Thyroid gland (tissue), 4 donors: ENCODE results near the gene FSIP1.

ENCODE experiments used
- CTCF ChIP-seq, 6 experiments: fragments of 200-600 bp in 3 of 6; fragments of 450-650 bp in 3 of 6; sonication (generic) in 3 of 6; IDR thresholded peaks; one replicate each; pipeline ENCODE4 v1.5.1; 2016 to 2019; ENCODE audit warnings: antibody characterized with exemption in 6 of 6, mild to moderate bottlenecking in 2 of 6, inconsistent platforms in 1 of 6, moderate library complexity in 1 of 6
- POLR2A ChIP-seq, 2 donors: fragments of 450-650 bp; IDR thresholded peaks; one replicate each; pipeline ENCODE4 v1.6.1; 2017; ENCODE audit warnings: antibody characterized with exemption in 2 of 2, mild to moderate bottlenecking in 2 of 2, moderate library complexity in 1 of 2

GRCh38 chr15:39585389-39585841 is 197.2 kb downstream of the FSIP1 start:
- no peak for TF ChIP-seq CTCF (IDR thresholded peaks at IDR 0.05)
- TF ChIP-seq POLR2A (IDR thresholded peaks at IDR 0.05) = no peak
